Tibial nerve (tissue), 4 donors: ENCODE measurements around the gene COQ5. TPM values are rescaled to one million over a fixed set of nuclear protein-coding genes. Genes with fewer than 3 reads are reported as not detected.

Experiments
- DNase-seq, 2 donors: peaks; one replicate each; pipeline ENCODE4 v3.0.0-alpha.2; 2019; ENCODE audit warnings: low spot score in 2 of 2
- H3K27ac ChIP-seq, 4 donors: fragments of 200-600 bp; sonication (generic) in 3 of 4; one replicate each; pipeline ENCODE4 v1.5.1; 2017 to 2019; ENCODE audit warnings: mild to moderate bottlenecking in 1 of 4
- H3K27me3 ChIP-seq, 2 donors: fragments of 200-600 bp; sonication (generic) in 1 of 2; one replicate each; pipeline versions ENCODE4 v1.5.1 to v1.6.0; 2017 to 2019
- H3K36me3 ChIP-seq, 3 donors: fragments of 200-600 bp; sonication (generic); one replicate each; pipeline ENCODE4 v1.5.1; 2018 to 2019
- H3K4me1 ChIP-seq, 4 donors: fragments of 200-600 bp; sonication (generic) in 3 of 4; one replicate each; pipeline ENCODE4 v1.5.1; 2017 to 2019
- H3K4me3 ChIP-seq, 4 donors: fragments of 200-600 bp; sonication (generic) in 3 of 4; one replicate each; pipeline ENCODE4 v1.5.1; 2017 to 2019; ENCODE audit warnings: mild to moderate bottlenecking in 1 of 4, moderate library complexity in 1 of 4
- H3K9me3 ChIP-seq, 4 donors: fragments of 200-600 bp; sonication (generic) in 3 of 4; one replicate each; pipeline ENCODE4 v1.5.1; 2017 to 2019
- EP300 ChIP-seq, 2 donors: sonication (generic); formaldehyde crosslinking; IDR thresholded peaks; one replicate each; pipeline ENCODE4 v1.6.1; 2017; ENCODE audit warnings: antibody characterized with exemption in 2 of 2, mild to moderate bottlenecking in 1 of 2
- POLR2A ChIP-seq, 2 donors: fragments of 450-650 bp; IDR thresholded peaks; one replicate each; pipeline ENCODE4 v1.6.1; 2017; ENCODE audit warnings: antibody characterized with exemption in 2 of 2, mild to moderate bottlenecking in 2 of 2, moderate library complexity in 2 of 2
- WGBS, 2 donors: methylation state at CpG; one replicate each; pipeline ENCODE4 v1.1.5; 2018; 5-methylcytosine and 5-hydroxymethylcytosine counted together
- total RNA-seq, 4 donors: library from RNA; depleted of rRNA; stranded (reverse); fragments of >200 nt; gene quantifications; one replicate each; pipeline ENCODE4 v1.1.0, GENCODE V29; 2016
- TF ChIP-seq, protein P1 (sequence below), 5 experiments: fragments of 200-600 bp in 3 of 5; fragments of 450-650 bp in 2 of 5; sonication (generic) in 3 of 5; IDR thresholded peaks; one replicate each; pipeline ENCODE4 v1.5.1; 2016 to 2019; ENCODE audit warnings: antibody characterized with exemption in 5 of 5, mild to moderate bottlenecking in 3 of 5, moderate library complexity in 2 of 5

Gene COQ5
- total RNA-seq, 4 donors from 2014 or later, result 21.6 to 23.7 (median 23.4) TPM

- no peak for DNase-seq
- 64 to 80% methylated on average over 4 of the region's 4 CpGs for WGBS, 2 donors
- Histone ChIP-seq H3K4me1 (peaks cover 0 to 5% (median 0%) of the 10 kb centered on the region in 4 donors), H3K27ac (no peak overlapping the region), H3K9me3 (no peaks in the 10 kb centered on the region), H3K4me3 (no peak overlapping the region), H3K36me3 (peaks cover 0 to 82% (median 0%) of the 10 kb centered on the region in 3 donors), H3K27me3 (no peaks in the 10 kb centered on the region)
- TF ChIP-seq, protein P1, sequence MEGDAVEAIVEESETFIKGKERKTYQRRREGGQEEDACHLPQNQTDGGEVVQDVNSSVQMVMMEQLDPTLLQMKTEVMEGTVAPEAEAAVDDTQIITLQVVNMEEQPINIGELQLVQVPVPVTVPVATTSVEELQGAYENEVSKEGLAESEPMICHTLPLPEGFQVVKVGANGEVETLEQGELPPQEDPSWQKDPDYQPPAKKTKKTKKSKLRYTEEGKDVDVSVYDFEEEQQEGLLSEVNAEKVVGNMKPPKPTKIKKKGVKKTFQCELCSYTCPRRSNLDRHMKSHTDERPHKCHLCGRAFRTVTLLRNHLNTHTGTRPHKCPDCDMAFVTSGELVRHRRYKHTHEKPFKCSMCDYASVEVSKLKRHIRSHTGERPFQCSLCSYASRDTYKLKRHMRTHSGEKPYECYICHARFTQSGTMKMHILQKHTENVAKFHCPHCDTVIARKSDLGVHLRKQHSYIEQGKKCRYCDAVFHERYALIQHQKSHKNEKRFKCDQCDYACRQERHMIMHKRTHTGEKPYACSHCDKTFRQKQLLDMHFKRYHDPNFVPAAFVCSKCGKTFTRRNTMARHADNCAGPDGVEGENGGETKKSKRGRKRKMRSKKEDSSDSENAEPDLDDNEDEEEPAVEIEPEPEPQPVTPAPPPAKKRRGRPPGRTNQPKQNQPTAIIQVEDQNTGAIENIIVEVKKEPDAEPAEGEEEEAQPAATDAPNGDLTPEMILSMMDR (IDR thresholded peaks at IDR 0.05), result no peak
- TF ChIP-seq EP300 (IDR thresholded peaks at IDR 0.05), result no peak
- TF ChIP-seq POLR2A (IDR thresholded peaks at IDR 0.05), result no peak
These were observed 24.4 kb downstream of the COQ5 start for GRCh38 chr12:120504587-120504986.

- WGBS, 2 donors, result 73 to 82% methylated on average over 1 of the region's 1 CpG
- TF ChIP-seq, protein P1 (IDR thresholded peaks at IDR 0.05), result no peak
- TF ChIP-seq EP300 (IDR thresholded peaks at IDR 0.05) (no peak), POLR2A (IDR thresholded peaks at IDR 0.05) (no peak)
- Histone ChIP-seq H3K27ac (peak overlapping the region in 2 of 4 donors; percentile 93 to 94), H3K27me3 (no peaks in the 10 kb centered on the region), H3K4me3 (no peak overlapping the region), H3K36me3 (peaks cover 0 to 66% (median 4%) of the 10 kb centered on the region in 3 donors), H3K4me1 (peaks cover 3 to 28% (median 17%) of the 10 kb centered on the region in 4 donors), H3K9me3 (no peaks in the 10 kb centered on the region)
- DNase-seq, result no peak
These were observed 28.4 kb downstream of the COQ5 start for GRCh38 chr12:120500581-120500980.

DNA sequence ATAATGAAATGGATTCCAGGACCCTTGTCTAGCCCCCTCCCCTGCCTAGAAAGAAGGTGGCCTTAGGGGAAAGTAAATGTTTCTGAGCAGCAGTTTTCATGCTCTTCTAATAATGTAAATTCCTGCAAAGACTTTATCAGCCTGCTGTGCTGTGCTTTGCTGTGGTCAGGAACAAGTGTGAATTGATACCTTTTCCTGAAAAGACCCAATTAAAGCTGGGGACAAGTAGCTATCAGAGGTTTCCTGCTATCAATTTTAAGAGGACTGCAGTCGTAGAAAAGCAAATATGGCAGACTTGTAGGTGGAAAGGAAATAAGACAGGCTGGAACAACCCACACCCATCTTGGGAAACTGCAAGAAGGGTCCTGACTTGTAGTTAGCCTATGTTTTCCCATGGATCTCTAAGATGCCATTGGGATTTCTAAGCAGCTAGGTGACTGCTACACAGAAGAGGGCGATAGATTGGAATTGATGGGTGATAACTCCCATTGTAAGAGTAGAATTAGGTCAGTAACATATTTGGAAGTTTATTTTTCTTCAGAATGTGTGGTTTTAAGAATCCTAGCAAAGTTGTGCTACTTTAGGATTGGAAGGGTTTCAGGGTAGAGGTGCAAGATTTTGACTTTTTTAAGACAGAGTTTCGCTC lies 30.0 kb downstream of the COQ5 start:
- H3K9me3 ChIP-seq, result no peaks in the 10 kb centered on the region
- H3K4me1 ChIP-seq, result peaks cover 3 to 34% (median 19%) of the 10 kb centered on the region in 4 donors
- no peak for DNase-seq
- WGBS, 2 donors, result 76 to 84% methylated on average over 3 of the region's 3 CpGs
- no peak overlapping the region for H3K4me3 ChIP-seq
- peaks cover 0 to 52% (median 4%) of the 10 kb centered on the region in 3 donors for H3K36me3 ChIP-seq
- H3K27me3 ChIP-seq, result no peaks in the 10 kb centered on the region
- peak overlapping the region; percentile 30 to 94 (median 68) for H3K27ac ChIP-seq
- TF ChIP-seq EP300 (IDR thresholded peaks at IDR 0.05) (no peak), POLR2A (IDR thresholded peaks at IDR 0.05) (no peak)
- TF ChIP-seq, protein P1 (IDR thresholded peaks at IDR 0.05), result no peak

- TF ChIP-seq EP300 (IDR thresholded peaks at IDR 0.05) (no peak), POLR2A (IDR thresholded peaks at IDR 0.05) (no peak)
- TF ChIP-seq, protein P1 (IDR thresholded peaks at IDR 0.05), result no peak
- peak overlapping the region; percentile 87 to 94 (median 92) for H3K27ac ChIP-seq
These were observed 31.3 kb downstream of the COQ5 start for GRCh38 chr12:120497524-120498150.

More at GRCh38 chr12:120497524-120498150, 31.3 kb downstream of the COQ5 start:
- 12 to 25% methylated on average over 9 of the region's 9 CpGs for WGBS, 2 donors
- Histone ChIP-seq H3K9me3 (no peaks in the 10 kb centered on the region), H3K36me3 (peaks cover 0 to 38% (median 4%) of the 10 kb centered on the region in 3 donors), H3K4me3 (peak overlapping the region; percentile 85 to 93 (median 88)), H3K27me3 (no peaks in the 10 kb centered on the region), H3K4me1 (peaks cover 3 to 34% (median 19%) of the 10 kb centered on the region in 4 donors)
- no peak for DNase-seq
